Ectodermal cell (in vitro differentiated cells): Measurements from ENCODE around the gene HOXC4. TPM values are rescaled to one million over a fixed set of nuclear protein-coding genes. Genes with fewer than 3 reads are reported as not detected.
A peak's percentile ranks its signal among the peaks of the same experiment; 100 is the strongest.

ENCODE experiments used
- H3K27ac ChIP-seq: 2 replicates; pipeline ENCODE4 v1.7.0; 2013; ENCODE audit warnings: mild to moderate bottlenecking, low read depth, low read length; ENCODE audit not compliant: insufficient read depth, poor library complexity, severe bottlenecking
- H3K27me3 ChIP-seq: 2 replicates; pipeline ENCODE4 v1.7.0; 2013; ENCODE audit warnings: mild to moderate bottlenecking, low read length; ENCODE audit not compliant: insufficient read depth, control insufficient read depth, poor library complexity, severe bottlenecking
- H3K36me3 ChIP-seq: one replicate; pipeline ENCODE4 v1.7.0; 2013; ENCODE audit warnings: low read length; ENCODE audit not compliant: control insufficient read depth, insufficient read depth
- H3K4me1 ChIP-seq: one replicate; pipeline ENCODE4 v1.7.0; 2013; ENCODE audit warnings: low read length; ENCODE audit not compliant: control insufficient read depth, insufficient read depth
- H3K4me3 ChIP-seq: 2 replicates; pipeline ENCODE4 v1.7.0; 2013; ENCODE audit warnings: low read depth, low read length, control low read depth; ENCODE audit not compliant: insufficient read depth
- H3K9me3 ChIP-seq: 2 replicates; pipeline ENCODE4 v1.7.0; 2013; ENCODE audit warnings: mild to moderate bottlenecking, low read length, moderate library complexity; ENCODE audit not compliant: control insufficient read depth
- WGBS, 2 experiments: methylation state at CpG; one replicate each; pipeline ENCODE4 v1.1.7; 2013; ENCODE audit warnings: missing lambda C conversion rate in 2 of 2; 5-methylcytosine and 5-hydroxymethylcytosine counted together
- polyA plus RNA-seq, 4 experiments: library from polyadenylated mRNA; stranded (reverse); fragments of 50-300 nt; gene quantifications; one replicate each; pipeline ENCODE4 v1.2.3, GENCODE V29; 2013

The HOXC4 gene
- 2.0 TPM for polyA plus RNA-seq (2013, experiment 1 of 4)
- polyA plus RNA-seq (2013, experiment 2 of 4) = 0.82 TPM
- polyA plus RNA-seq (2013, experiment 3 of 4) = 4.9 TPM
- 3.7 TPM for polyA plus RNA-seq (2013, experiment 4 of 4)

- 5% methylated on average over 51 to 52 of the region's 52 CpGs for WGBS, 2 experiments
- H3K4me3 ChIP-seq = peak within 1 kb of the TSS; percentile 24
- H3K27me3 ChIP-seq = peaks cover 100% of the 10 kb centered on the region
These were observed at the start of gene HOXC4 for GRCh38 chr12:54053751-54054741. Gene HOXC4 (plus strand): TSS chr12:54053835. CDS start chr12:54053923, 88 bp downstream.

GRCh38 chr12:54004063-54004840 is 49.4 kb upstream of the HOXC4 start:
- Histone ChIP-seq H3K27me3 (peaks cover 100% of the 10 kb centered on the region), H3K9me3 (no peaks in the 10 kb centered on the region), H3K36me3 (no peaks in the 10 kb centered on the region), H3K4me1 (peaks cover 3% of the 10 kb centered on the region), H3K4me3 (no peak overlapping the region), H3K27ac (no peak overlapping the region)
- 45 to 47% methylated on average over 19 to 20 of the region's 20 CpGs for WGBS, 2 experiments

More at GRCh38 chr12:54053751-54054741, at the start of gene HOXC4:
- no peaks in the 10 kb centered on the region for H3K9me3 ChIP-seq
- H3K27ac ChIP-seq = no peak within 1 kb of the TSS
- H3K4me1 ChIP-seq = peaks cover 8% of the 10 kb centered on the region
- H3K36me3 ChIP-seq = no peaks in the 10 kb centered on the region

GRCh38 chr12:54004841-54005530 is 48.6 kb upstream of the HOXC4 start:
- no peaks in the 10 kb centered on the region for H3K4me1 ChIP-seq
- WGBS, 2 experiments = 15 to 16% methylated on average over 31 of the region's 31 CpGs
- H3K27ac ChIP-seq = no peak overlapping the region
- no peak overlapping the region for H3K4me3 ChIP-seq
- H3K9me3 ChIP-seq = no peaks in the 10 kb centered on the region
- no peaks in the 10 kb centered on the region for H3K36me3 ChIP-seq
- H3K27me3 ChIP-seq = peaks cover 100% of the 10 kb centered on the region

- peaks cover 100% of the 10 kb centered on the region for H3K27me3 ChIP-seq
- no peaks in the 10 kb centered on the region for H3K9me3 ChIP-seq
- H3K27ac ChIP-seq = no peak overlapping the region
- H3K4me3 ChIP-seq = no peak overlapping the region
- 7 to 9% methylated on average over 26 of the region's 26 CpGs for WGBS, 2 experiments
- no peaks in the 10 kb centered on the region for H3K36me3 ChIP-seq
- no peaks in the 10 kb centered on the region for H3K4me1 ChIP-seq
These were observed 48.1 kb upstream of the HOXC4 start for GRCh38 chr12:54005531-54005852.

GRCh38 chr12:54005853-54006558 is 47.6 kb upstream of the HOXC4 start:
- Histone ChIP-seq H3K27me3 (peaks cover 100% of the 10 kb centered on the region), H3K27ac (no peak overlapping the region), H3K9me3 (no peaks in the 10 kb centered on the region), H3K4me3 (no peak overlapping the region), H3K4me1 (no peaks in the 10 kb centered on the region), H3K36me3 (no peaks in the 10 kb centered on the region)
- WGBS, 2 experiments = 9 to 10% methylated on average over 39 of the region's 39 CpGs

GRCh38 chr12:54006559-54007220 is 46.9 kb upstream of the HOXC4 start:
- no peak overlapping the region for H3K27ac ChIP-seq
- H3K4me3 ChIP-seq = no peak overlapping the region
- no peaks in the 10 kb centered on the region for H3K9me3 ChIP-seq
- WGBS, 2 experiments = 27 to 29% methylated on average over 22 of the region's 22 CpGs
- H3K36me3 ChIP-seq = no peaks in the 10 kb centered on the region
- peaks cover 100% of the 10 kb centered on the region for H3K27me3 ChIP-seq
- H3K4me1 ChIP-seq = no peaks in the 10 kb centered on the region

- 31 to 41% methylated on average over 2 of the region's 2 CpGs for WGBS, 2 experiments
- Histone ChIP-seq H3K27me3 (peaks cover 100% of the 10 kb centered on the region), H3K27ac (no peak overlapping the region), H3K9me3 (no peaks in the 10 kb centered on the region), H3K4me1 (no peaks in the 10 kb centered on the region), H3K36me3 (no peaks in the 10 kb centered on the region), H3K4me3 (no peak overlapping the region)
These were observed 45.9 kb upstream of the HOXC4 start for GRCh38 chr12:54007538-54008259.

GRCh38 chr12:54008260-54008552 is 45.4 kb upstream of the HOXC4 start:
- H3K4me3 ChIP-seq = no peak overlapping the region
- 14 to 23% methylated on average over 2 of the region's 2 CpGs for WGBS, 2 experiments

More at GRCh38 chr12:54008260-54008552, 45.4 kb upstream of the HOXC4 start:
- H3K9me3 ChIP-seq = no peaks in the 10 kb centered on the region
- no peak overlapping the region for H3K27ac ChIP-seq
- no peaks in the 10 kb centered on the region for H3K4me1 ChIP-seq
- H3K36me3 ChIP-seq = no peaks in the 10 kb centered on the region
- peaks cover 100% of the 10 kb centered on the region for H3K27me3 ChIP-seq
